Heart right ventricle (tissue), 16 donors: ENCODE measurements around the gene ANXA3. TPM values are rescaled to one million over a fixed set of nuclear protein-coding genes. Genes with fewer than 3 reads are reported as not detected.

Experiments
- ATAC-seq, 8 donors: fragments of 200-7000 bp; cut with Tn5 transposase; one replicate each; pipeline ENCODE4 v1.9.1; 2020; ENCODE audit warnings: mild to moderate bottlenecking in 8 of 8, moderate library complexity in 8 of 8, moderate number of reproducible peaks in 1 of 8
- DNase-seq, 2 donors: peaks; one replicate each; pipeline ENCODE4 v3.0.0-alpha.2; 2020
- H3K27ac ChIP-seq, 10 donors: fragments of 200-600 bp; sonication (generic) in 2 of 10; one replicate each; pipeline versions ENCODE4 v1.5.0 to v1.8.0; 2020 to 2022; ENCODE audit warnings: mild to moderate bottlenecking in 3 of 10
- H3K27me3 ChIP-seq, 7 donors: fragments of 200-600 bp; one replicate each; pipeline ENCODE4 v1.8.0; 2021 to 2022; ENCODE audit warnings: mild to moderate bottlenecking in 2 of 7
- H3K36me3 ChIP-seq, 9 donors: fragments of 200-600 bp; sonication (generic) in 1 of 9; one replicate each; pipeline versions ENCODE4 v1.5.0 to v1.8.0; 2020 to 2022; ENCODE audit warnings: mild to moderate bottlenecking in 2 of 9
- H3K4me1 ChIP-seq, 9 donors: fragments of 200-600 bp; sonication (generic) in 1 of 9; one replicate each; pipeline versions ENCODE4 v1.5.0 to v1.8.0; 2020 to 2022; ENCODE audit warnings: mild to moderate bottlenecking in 4 of 9
- H3K4me3 ChIP-seq, 10 donors: fragments of 200-600 bp; sonication (generic) in 2 of 10; one replicate each; pipeline versions ENCODE4 v1.5.0 to v1.8.0; 2020 to 2022; ENCODE audit warnings: mild to moderate bottlenecking in 7 of 10, moderate library complexity in 2 of 10
- H3K9me3 ChIP-seq, 11 donors: fragments of 200-600 bp in 10 of 11; sonication (generic) in 2 of 11; one replicate each; pipeline versions ENCODE4 v1.5.0 to v1.8.0; 2013 to 2022; ENCODE audit warnings: mild to moderate bottlenecking in 2 of 11, control low read depth in 1 of 11, moderate library complexity in 1 of 11
- WGBS, 2 donors: extraction: QIAGEN DNeasy Blood & Tissue Kit; methylation state at CpG; one replicate each; pipeline ENCODE4 v1.1.7; 2013; ENCODE audit warnings: inconsistent platforms in 1 of 2; 5-methylcytosine and 5-hydroxymethylcytosine counted together
- intact Hi-C, 10 donors: fragments of 100-400 bp; cut with DNase I; formaldehyde crosslinking; loops; one replicate each; pipeline versions ENCODE4 v1.11.1 to v1.14.2; 2022
- polyA plus RNA-seq, 2 donors: library from polyadenylated mRNA; stranded (reverse); fragments of 200-250 nt; gene quantifications; one replicate each; pipeline ENCODE4 v1.2.3, GENCODE V29; 2013
- total RNA-seq, 10 donors: library from RNA; stranded (reverse); fragmentation: NEBNext Ultra II Directional in 3 of 10; extraction: Animal tissue kit (Norgen Biotek cat#: 25700) in 3 of 10; gene quantifications; one replicate each; pipeline versions ENCODE4 v1.2.1 to v1.2.4, GENCODE V29; 2021 to 2023
- TF ChIP-seq, protein P1 (sequence below), 9 donors: fragments of 200-600 bp; sonication (generic) in 2 of 9; IDR thresholded peaks; one replicate each; pipeline versions ENCODE4 v1.5.0 to v1.8.0; 2021 to 2022; ENCODE audit warnings: antibody characterized with exemption in 9 of 9, mild to moderate bottlenecking in 5 of 9, moderate library complexity in 1 of 9
- donor health status: Arrhythmogenic right ventricular cardiomyopathy.
- donor health status: ischemic (EF 13 %, LVEDD 7.1; RV severe dilation, severe dysfunction).
- donor health status: healthy with polysubstance abuse.
- donor health status: DM: no; HTN: yes; CAD: no.
- donor health status: DM: no; HTN: no; CAD: no.
- donor health status: ischemic (EF 25% LVEDD 6.9; RV normal size, moderate dysfunction).
- donor health status: ischemic (EF 25% LVEDD 5.7; RV mildly dilated, moderate dysfunction).
- donor health status: healthy.
- donor health status: DM: yes; HTN: yes; CAD: no.
- donor health status: Ischemic cardiomyopathy.
- donor health status: ischemic (EF 35%, LVEDD 5.7; RV mildly dilated, moderate dysfunction).
- donor health status: nonischemic (EF 11% LVEDD 7.7; RV severe dilation, severe dysfunction).
- donor health status: DM: yes; HTN: yes; CAD: no.
- donor health status: PGD.
- donor health status: ischemic (EF 29% LVEDD 5.4; RV normal size, mild dysfunction).
- donor health status: nonischemic (EF 23%, LVEDD 6.1; RV moderate dilation, normal function).

ANXA3 gene
- total and polyA plus RNA-seq, 12 donors = 10.2 to 181 (median 19.3) TPM

DNA sequence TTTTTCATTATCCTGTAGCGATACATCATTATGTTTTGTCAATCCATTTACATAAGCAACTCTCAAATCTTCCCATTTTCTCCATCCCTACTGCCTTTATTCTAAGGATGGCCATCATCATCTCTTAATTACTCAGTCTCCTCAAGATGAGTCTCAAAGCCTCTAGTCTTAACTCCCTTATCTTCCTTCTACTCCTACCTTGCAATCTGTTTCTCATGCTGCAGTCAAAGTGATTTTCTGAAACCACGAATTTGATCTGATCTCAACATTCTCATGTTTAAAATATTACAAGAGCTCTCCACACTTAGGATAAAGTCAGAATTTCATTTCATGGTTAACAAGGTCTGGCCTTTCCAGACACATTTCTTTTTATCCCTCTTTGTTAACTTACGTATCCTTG lies 51.8 kb downstream of the ANXA3 start:
- DNase-seq = no peak
- 90 to 92% methylated on average over 3 of the region's 3 CpGs for WGBS, 2 donors
- intact Hi-C loops = loop anchor here in 1 of 10 donors (10.0 kb wide), 1 partner anchor 649 kb away; no protein-coding TSS in a partner anchor
- ATAC-seq = no peak
- Histone ChIP-seq H3K9me3 (no peaks in the 10 kb centered on the region), H3K36me3 (peaks cover 0 to 81% (median 4%) of the 10 kb centered on the region in 9 donors), H3K4me3 (no peak overlapping the region), H3K27me3 (no peaks in the 10 kb centered on the region), H3K4me1 (peaks cover 0 to 26% (median 18%) of the 10 kb centered on the region in 9 donors), H3K27ac (no peak overlapping the region)
- TF ChIP-seq, protein P1, sequence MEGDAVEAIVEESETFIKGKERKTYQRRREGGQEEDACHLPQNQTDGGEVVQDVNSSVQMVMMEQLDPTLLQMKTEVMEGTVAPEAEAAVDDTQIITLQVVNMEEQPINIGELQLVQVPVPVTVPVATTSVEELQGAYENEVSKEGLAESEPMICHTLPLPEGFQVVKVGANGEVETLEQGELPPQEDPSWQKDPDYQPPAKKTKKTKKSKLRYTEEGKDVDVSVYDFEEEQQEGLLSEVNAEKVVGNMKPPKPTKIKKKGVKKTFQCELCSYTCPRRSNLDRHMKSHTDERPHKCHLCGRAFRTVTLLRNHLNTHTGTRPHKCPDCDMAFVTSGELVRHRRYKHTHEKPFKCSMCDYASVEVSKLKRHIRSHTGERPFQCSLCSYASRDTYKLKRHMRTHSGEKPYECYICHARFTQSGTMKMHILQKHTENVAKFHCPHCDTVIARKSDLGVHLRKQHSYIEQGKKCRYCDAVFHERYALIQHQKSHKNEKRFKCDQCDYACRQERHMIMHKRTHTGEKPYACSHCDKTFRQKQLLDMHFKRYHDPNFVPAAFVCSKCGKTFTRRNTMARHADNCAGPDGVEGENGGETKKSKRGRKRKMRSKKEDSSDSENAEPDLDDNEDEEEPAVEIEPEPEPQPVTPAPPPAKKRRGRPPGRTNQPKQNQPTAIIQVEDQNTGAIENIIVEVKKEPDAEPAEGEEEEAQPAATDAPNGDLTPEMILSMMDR (IDR thresholded peaks at IDR 0.05) = no peak

DNA sequence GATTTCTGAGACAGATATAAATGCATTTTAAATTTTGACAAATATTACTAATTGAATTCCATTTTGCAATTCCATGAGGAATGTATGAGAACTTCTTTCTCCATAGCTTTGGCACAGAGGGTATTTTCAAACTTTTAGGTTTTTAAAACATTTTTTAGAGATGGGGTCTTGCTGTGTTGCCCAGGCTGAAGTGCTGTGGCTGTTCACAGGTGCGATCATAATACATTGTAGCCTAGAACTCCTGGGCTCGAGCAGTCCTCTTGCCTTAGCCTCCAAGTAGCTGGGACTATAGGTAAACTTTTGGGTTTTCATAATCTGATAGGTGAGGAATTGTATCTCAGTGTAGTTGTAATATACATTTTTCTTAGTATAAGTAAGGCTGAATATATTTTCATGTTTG lies 53.4 kb downstream of the ANXA3 start:
- H3K4me3 ChIP-seq = no peak overlapping the region
- ATAC-seq (no peak), DNase-seq (no peak)
- H3K36me3 ChIP-seq = peaks cover 0 to 67% (median 4%) of the 10 kb centered on the region in 9 donors
- H3K27me3 ChIP-seq = no peaks in the 10 kb centered on the region
- no peak overlapping the region for H3K27ac ChIP-seq
- H3K9me3 ChIP-seq = no peaks in the 10 kb centered on the region
- intact Hi-C loops = loop anchor here in 2 of 10 donors (1.0 to 10.0 kb wide), 2 partner anchors 290 to 650 kb away; no protein-coding TSS in a partner anchor
- H3K4me1 ChIP-seq = peaks cover 0 to 23% (median 12%) of the 10 kb centered on the region in 9 donors
- TF ChIP-seq, protein P1 (IDR thresholded peaks at IDR 0.05) = no peak
- 94 to 98% methylated on average over 2 of the region's 2 CpGs for WGBS, 2 donors

DNA sequence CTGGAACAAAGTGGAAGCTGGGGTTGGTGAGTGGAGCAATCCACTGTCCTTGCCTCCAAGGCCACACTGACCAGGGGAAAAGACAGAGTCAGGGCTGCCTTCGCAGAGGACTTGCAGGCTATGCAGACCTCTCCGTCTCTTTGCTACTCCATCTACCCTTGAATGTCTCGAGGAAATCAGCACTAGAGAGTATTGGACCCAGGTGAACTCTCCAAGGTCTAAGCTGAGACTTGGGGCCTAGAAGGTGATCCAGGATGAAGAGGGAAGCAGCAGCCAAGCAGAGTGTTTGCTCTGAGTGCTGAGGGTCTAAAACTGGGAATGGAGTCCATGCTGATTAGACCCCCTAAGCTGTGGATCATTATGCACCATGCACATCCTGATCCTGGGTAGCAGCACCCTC lies 54.5 kb downstream of the ANXA3 start:
- TF ChIP-seq, protein P1 (IDR thresholded peaks at IDR 0.05) = no peak
- Histone ChIP-seq H3K27ac (no peak overlapping the region), H3K4me1 (peaks cover 0 to 15% (median 10%) of the 10 kb centered on the region in 9 donors), H3K27me3 (no peaks in the 10 kb centered on the region), H3K9me3 (no peaks in the 10 kb centered on the region), H3K4me3 (no peak overlapping the region), H3K36me3 (peaks cover 0 to 70% (median 4%) of the 10 kb centered on the region in 9 donors)
- WGBS, 2 donors = 97 to 100% methylated on average over 3 of the region's 3 CpGs
- ATAC-seq (no peak), DNase-seq (no peak)
- intact Hi-C loops = loop anchor here in 1 of 10 donors (10.0 kb wide), 1 partner anchor 651 kb away; no protein-coding TSS in a partner anchor

DNA sequence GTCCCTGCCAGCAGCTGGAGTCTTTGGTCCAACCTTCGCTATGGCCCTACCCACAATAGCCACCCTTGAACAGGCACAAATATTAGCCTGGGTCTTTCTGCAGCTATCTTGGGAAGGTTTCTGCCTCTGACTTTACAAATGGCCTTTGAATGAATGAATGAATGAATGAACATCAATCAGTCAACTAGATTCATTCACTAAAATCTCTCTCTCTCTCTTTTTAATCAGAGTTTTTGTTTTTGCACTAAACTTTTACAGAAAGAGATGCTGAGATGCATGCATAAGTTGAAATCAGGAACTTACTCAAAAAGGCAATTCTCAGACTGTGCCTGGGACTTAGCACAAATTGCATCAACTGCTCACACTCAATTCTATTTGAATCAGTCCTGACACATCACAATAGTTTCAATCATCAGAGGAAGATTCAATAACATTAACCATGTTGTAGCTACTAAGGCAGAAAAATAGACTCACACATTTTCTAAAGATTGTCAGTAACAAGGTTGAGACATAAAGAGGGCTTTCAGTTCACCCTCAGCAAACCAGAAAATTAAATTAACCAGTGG lies 55.0 kb downstream of the ANXA3 start:
- DNase-seq = no peak
- Histone ChIP-seq H3K4me1 (peaks cover 0 to 13% (median 9%) of the 10 kb centered on the region in 9 donors), H3K36me3 (peaks cover 0 to 70% (median 4%) of the 10 kb centered on the region in 9 donors), H3K4me3 (no peak overlapping the region), H3K27me3 (no peaks in the 10 kb centered on the region), H3K27ac (no peak overlapping the region), H3K9me3 (no peaks in the 10 kb centered on the region)
- intact Hi-C loops = loop anchor here in 1 of 10 donors (10.0 kb wide), 1 partner anchor 652 kb away; no protein-coding TSS in a partner anchor
- 85 to 93% methylated on average over 1 of the region's 1 CpG for WGBS, 2 donors
- TF ChIP-seq, protein P1 (IDR thresholded peaks at IDR 0.05) = no peak
- ATAC-seq = no peak
